ENCODE data around the gene UCN. TPM values are rescaled to one million over a fixed set of nuclear protein-coding genes. Genes with fewer than 3 reads are reported as not detected.
"Not testable (repeated sequence)": the region's sequence is repeated elsewhere in the genome, so short reads cannot be mapped to it uniquely, and the experiment has no call there.

UCN gene
- total and polyA plus RNA-seq, 9 donors = 0.76 to 2.4 (median 1.4) TPM

GRCh38 chr2:27304488-27305240 is 3.6 kb downstream of the UCN start:
- no peak overlapping the region for H3K27ac ChIP-seq (ENCODE audit: low read length)

GRCh38 chr2:27303093-27304025 is 4.9 kb downstream of the UCN start:
- H3K36me3 ChIP-seq (ENCODE audit: control insufficient read depth, insufficient read depth, low read length) = peaks cover 10% of the 10 kb centered on the region
- 30% methylated on average over 12 of the region's 25 CpGs for WGBS (ENCODE audit: insufficient coverage)
- H3K4me1 ChIP-seq (ENCODE audit: control insufficient read depth, insufficient read depth, low read length) = no peaks in the 10 kb centered on the region
- no peaks in the 10 kb centered on the region for H3K9me3 ChIP-seq (replicated peaks; ENCODE audit: control insufficient read depth, low read depth, low read length)
- no peak overlapping the region for H3K4me3 ChIP-seq (ENCODE audit: low read length)
- DNase-seq = peak; percentile 67
- H3K27me3 ChIP-seq (ENCODE audit: control insufficient read depth, insufficient read depth, low read length) = peaks cover 37% of the 10 kb centered on the region
- H3K27ac ChIP-seq (ENCODE audit: low read length) = no peak overlapping the region

More at GRCh38 chr2:27304488-27305240, 3.6 kb downstream of the UCN start:
- H3K36me3 ChIP-seq (ENCODE audit: control insufficient read depth, insufficient read depth, low read length) = peaks cover 15% of the 10 kb centered on the region
- WGBS (ENCODE audit: insufficient coverage) = 87% methylated on average over 10 of the region's 13 CpGs
- DNase-seq = no peak
- no peak overlapping the region for H3K4me3 ChIP-seq (ENCODE audit: low read length)
- no peaks in the 10 kb centered on the region for H3K9me3 ChIP-seq (replicated peaks; ENCODE audit: control insufficient read depth, low read depth, low read length)
- no peaks in the 10 kb centered on the region for H3K4me1 ChIP-seq (ENCODE audit: control insufficient read depth, insufficient read depth, low read length)
- H3K27me3 ChIP-seq (ENCODE audit: control insufficient read depth, insufficient read depth, low read length) = peaks cover 43% of the 10 kb centered on the region

- not testable (repeated sequence) for H3K36me3 ChIP-seq (ENCODE audit: control insufficient read depth, insufficient read depth, low read length); H3K4me1 ChIP-seq (ENCODE audit: control insufficient read depth, insufficient read depth, low read length); H3K27ac ChIP-seq (ENCODE audit: low read length); DNase-seq; H3K9me3 ChIP-seq (replicated peaks; ENCODE audit: control insufficient read depth, low read depth, low read length); H3K4me3 ChIP-seq (ENCODE audit: low read length)
- 100% methylated on average over 1 of the region's 4 CpGs for WGBS (ENCODE audit: insufficient coverage)
- peaks cover 14% of the 10 kb centered on the region for H3K27me3 ChIP-seq (ENCODE audit: control insufficient read depth, insufficient read depth, low read length)
Observed at GRCh38 chr2:27300606-27301005, 7.6 kb downstream of the UCN start.

GRCh38 chr2:27298391-27299080 is 9.7 kb downstream of the UCN start:
- 74% methylated on average over 11 of the region's 18 CpGs for WGBS (ENCODE audit: insufficient coverage)
- H3K4me1 ChIP-seq (ENCODE audit: control insufficient read depth, insufficient read depth, low read length) = no peaks in the 10 kb centered on the region
- H3K9me3 ChIP-seq (replicated peaks; ENCODE audit: control insufficient read depth, low read depth, low read length) = no peaks in the 10 kb centered on the region
- no peak for DNase-seq
- no peak overlapping the region for H3K27ac ChIP-seq (ENCODE audit: low read length)
- peaks cover 2% of the 10 kb centered on the region for H3K27me3 ChIP-seq (ENCODE audit: control insufficient read depth, insufficient read depth, low read length)
- peaks cover 6% of the 10 kb centered on the region for H3K36me3 ChIP-seq (ENCODE audit: control insufficient read depth, insufficient read depth, low read length)
- no peak overlapping the region for H3K4me3 ChIP-seq (ENCODE audit: low read length)

- Histone ChIP-seq H3K9me3 (replicated peaks; ENCODE audit: control insufficient read depth, low read depth, low read length) (no peaks in the 10 kb centered on the region), H3K27me3 (ENCODE audit: control insufficient read depth, insufficient read depth, low read length) (peaks cover 4% of the 10 kb centered on the region), H3K4me1 (ENCODE audit: control insufficient read depth, insufficient read depth, low read length) (peaks cover 2% of the 10 kb centered on the region), H3K4me3 (ENCODE audit: low read length) (no peak overlapping the region), H3K27ac (ENCODE audit: low read length) (no peak overlapping the region), H3K36me3 (ENCODE audit: control insufficient read depth, insufficient read depth, low read length) (peaks cover 6% of the 10 kb centered on the region)
- WGBS (ENCODE audit: insufficient coverage) = no CpG with 5 or more reads among the region's 3 CpGs
- no peak for DNase-seq
Observed at GRCh38 chr2:27297195-27297594, 11.1 kb downstream of the UCN start.

GRCh38 chr2:27296481-27296880 is 11.8 kb downstream of the UCN start:
- H3K4me3 ChIP-seq (ENCODE audit: low read length) = no peak overlapping the region

GRCh38 chr2:27294928-27295327 is 13.3 kb downstream of the UCN start:
- no peak overlapping the region for H3K4me3 ChIP-seq (ENCODE audit: low read length)
- DNase-seq = no peak
- no peak overlapping the region for H3K27ac ChIP-seq (ENCODE audit: low read length)
- H3K27me3 ChIP-seq (ENCODE audit: control insufficient read depth, insufficient read depth, low read length) = peaks cover 16% of the 10 kb centered on the region
- H3K36me3 ChIP-seq (ENCODE audit: control insufficient read depth, insufficient read depth, low read length) = peaks cover 4% of the 10 kb centered on the region
- peaks cover 2% of the 10 kb centered on the region for H3K4me1 ChIP-seq (ENCODE audit: control insufficient read depth, insufficient read depth, low read length)
- H3K9me3 ChIP-seq (replicated peaks; ENCODE audit: control insufficient read depth, low read depth, low read length) = no peaks in the 10 kb centered on the region
- 77% methylated on average over 3 of the region's 8 CpGs for WGBS (ENCODE audit: insufficient coverage)

More at GRCh38 chr2:27296481-27296880, 11.8 kb downstream of the UCN start:
- no CpG with 5 or more reads among the region's 4 CpGs for WGBS (ENCODE audit: insufficient coverage)
- Histone ChIP-seq H3K4me1 (ENCODE audit: control insufficient read depth, insufficient read depth, low read length) (peaks cover 2% of the 10 kb centered on the region), H3K27me3 (ENCODE audit: control insufficient read depth, insufficient read depth, low read length) (peaks cover 11% of the 10 kb centered on the region), H3K36me3 (ENCODE audit: control insufficient read depth, insufficient read depth, low read length) (peaks cover 6% of the 10 kb centered on the region), H3K9me3 (replicated peaks; ENCODE audit: control insufficient read depth, low read depth, low read length) (no peaks in the 10 kb centered on the region), H3K27ac (ENCODE audit: low read length) (no peak overlapping the region)
- DNase-seq = no peak

GRCh38 chr2:27291865-27292264 is 16.4 kb downstream of the UCN start:
- H3K36me3 ChIP-seq (ENCODE audit: control insufficient read depth, insufficient read depth, low read length) = no peaks in the 10 kb centered on the region
- peaks cover 16% of the 10 kb centered on the region for H3K27me3 ChIP-seq (ENCODE audit: control insufficient read depth, insufficient read depth, low read length)
- H3K27ac ChIP-seq (ENCODE audit: low read length) = no peak overlapping the region
- peaks cover 2% of the 10 kb centered on the region for H3K4me1 ChIP-seq (ENCODE audit: control insufficient read depth, insufficient read depth, low read length)
- no peak for DNase-seq
- no peak overlapping the region for H3K4me3 ChIP-seq (ENCODE audit: low read length)
- 18% methylated on average over 4 of the region's 6 CpGs for WGBS (ENCODE audit: insufficient coverage)
- H3K9me3 ChIP-seq (replicated peaks; ENCODE audit: control insufficient read depth, low read depth, low read length) = no peaks in the 10 kb centered on the region

GRCh38 chr2:27290549-27290948 is 17.7 kb downstream of the UCN start:
- no peaks in the 10 kb centered on the region for H3K36me3 ChIP-seq (ENCODE audit: control insufficient read depth, insufficient read depth, low read length)
- H3K27me3 ChIP-seq (ENCODE audit: control insufficient read depth, insufficient read depth, low read length) = peaks cover 14% of the 10 kb centered on the region
- H3K4me1 ChIP-seq (ENCODE audit: control insufficient read depth, insufficient read depth, low read length) = peaks cover 2% of the 10 kb centered on the region
- no peak for DNase-seq
- no peak overlapping the region for H3K4me3 ChIP-seq (ENCODE audit: low read length)
- H3K9me3 ChIP-seq (replicated peaks; ENCODE audit: control insufficient read depth, low read depth, low read length) = no peaks in the 10 kb centered on the region
- WGBS (ENCODE audit: insufficient coverage) = 67% methylated on average over 3 of the region's 5 CpGs
- no peak overlapping the region for H3K27ac ChIP-seq (ENCODE audit: low read length)

GRCh38 chr2:27288610-27289009 is 19.6 kb downstream of the UCN start:
- Histone ChIP-seq H3K4me1 (ENCODE audit: control insufficient read depth, insufficient read depth, low read length) (peaks cover 7% of the 10 kb centered on the region), H3K9me3 (replicated peaks; ENCODE audit: control insufficient read depth, low read depth, low read length) (no peaks in the 10 kb centered on the region), H3K36me3 (ENCODE audit: control insufficient read depth, insufficient read depth, low read length) (no peaks in the 10 kb centered on the region), H3K27me3 (ENCODE audit: control insufficient read depth, insufficient read depth, low read length) (peaks cover 20% of the 10 kb centered on the region), H3K4me3 (ENCODE audit: low read length) (no peak overlapping the region), H3K27ac (ENCODE audit: low read length) (no peak overlapping the region)
- no peak for DNase-seq
- WGBS (ENCODE audit: insufficient coverage) = no CpG with 5 or more reads among the region's 3 CpGs
